Lower leg skin (tissue), 4 donors: Measurements from ENCODE around the gene ERG. TPM values are rescaled to one million over a fixed set of nuclear protein-coding genes. Genes with fewer than 3 reads are reported as not detected.

Experiments used
- DNase-seq, 2 donors: peaks; one replicate each; pipeline ENCODE4 v3.0.0-alpha.2; 2019; ENCODE audit warnings: low spot score in 2 of 2
- H3K4me3 ChIP-seq: fragments of 200-600 bp; sonication (generic); 2 replicates; pipeline ENCODE4 v1.5.1; 2017; ENCODE audit warnings: mild to moderate bottlenecking, low read depth; ENCODE audit not compliant: poor library complexity, severe bottlenecking
- POLR2A ChIP-seq, 2 donors: fragments of 450-650 bp; IDR thresholded peaks; one replicate each; pipeline ENCODE4 v1.6.1; 2016 to 2017; ENCODE audit warnings: antibody characterized with exemption in 2 of 2, mild to moderate bottlenecking in 1 of 2, moderate library complexity in 1 of 2
- WGBS, 2 donors: methylation state at CpG; one replicate each; pipeline ENCODE4 v1.1.5; 2018; 5-methylcytosine and 5-hydroxymethylcytosine counted together
- intact Hi-C: fragments of 100-400 bp; cut with DNase I; formaldehyde crosslinking; loops from one replicate; pipeline ENCODE4 v1.15.0; 2023; ENCODE audit warnings: low total_unique reads
- total RNA-seq, 4 donors: library from RNA; depleted of rRNA; stranded (reverse); fragments of >200 nt; gene quantifications; one replicate each; pipeline ENCODE4 v1.1.0, GENCODE V29; 2016
- TF ChIP-seq, protein P1 (sequence below), 3 donors: fragments of 450-650 bp; IDR thresholded peaks; one replicate each; pipeline ENCODE4 v1.5.1; 2016; ENCODE audit warnings: antibody characterized with exemption in 3 of 3, mild to moderate bottlenecking in 3 of 3, moderate library complexity in 2 of 3

ERG gene
- total RNA-seq, 4 donors from 2014 or later: 3.5 to 12.5 (median 6.6) TPM

DNA sequence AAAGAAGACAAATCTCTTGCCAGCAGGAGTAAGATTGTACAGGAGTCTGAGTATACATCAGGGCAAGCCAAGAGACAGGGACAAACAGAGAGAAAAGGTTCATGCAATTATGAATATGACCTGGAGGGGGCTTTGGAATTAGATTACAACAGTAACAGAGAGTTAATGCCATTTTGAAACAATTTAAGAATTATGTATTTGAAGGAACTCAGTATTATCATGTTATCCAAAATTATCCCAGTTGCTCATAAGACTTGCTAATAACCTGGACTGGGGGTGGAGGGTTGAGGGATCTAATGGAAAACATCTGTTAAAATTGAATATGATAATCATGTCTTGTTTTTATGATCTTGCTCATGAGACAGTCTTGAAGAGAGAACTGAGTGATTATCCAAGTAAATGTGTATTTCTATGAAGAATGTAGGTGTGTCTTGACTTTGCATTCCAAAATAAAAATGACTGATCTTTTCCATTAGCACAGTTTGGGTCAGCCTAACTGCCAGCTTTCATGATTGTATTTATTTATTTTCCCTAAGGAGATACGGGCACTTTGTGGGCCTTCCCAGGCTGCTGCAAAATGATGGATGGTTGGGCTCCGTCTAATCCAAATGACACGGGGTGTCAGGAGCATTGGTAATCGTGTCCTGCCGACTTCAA is 117.7 kb downstream of the ERG start:
- H3K4me3 ChIP-seq: no peak overlapping the region
- intact Hi-C loops: no loop called here
- TF ChIP-seq, protein P1, sequence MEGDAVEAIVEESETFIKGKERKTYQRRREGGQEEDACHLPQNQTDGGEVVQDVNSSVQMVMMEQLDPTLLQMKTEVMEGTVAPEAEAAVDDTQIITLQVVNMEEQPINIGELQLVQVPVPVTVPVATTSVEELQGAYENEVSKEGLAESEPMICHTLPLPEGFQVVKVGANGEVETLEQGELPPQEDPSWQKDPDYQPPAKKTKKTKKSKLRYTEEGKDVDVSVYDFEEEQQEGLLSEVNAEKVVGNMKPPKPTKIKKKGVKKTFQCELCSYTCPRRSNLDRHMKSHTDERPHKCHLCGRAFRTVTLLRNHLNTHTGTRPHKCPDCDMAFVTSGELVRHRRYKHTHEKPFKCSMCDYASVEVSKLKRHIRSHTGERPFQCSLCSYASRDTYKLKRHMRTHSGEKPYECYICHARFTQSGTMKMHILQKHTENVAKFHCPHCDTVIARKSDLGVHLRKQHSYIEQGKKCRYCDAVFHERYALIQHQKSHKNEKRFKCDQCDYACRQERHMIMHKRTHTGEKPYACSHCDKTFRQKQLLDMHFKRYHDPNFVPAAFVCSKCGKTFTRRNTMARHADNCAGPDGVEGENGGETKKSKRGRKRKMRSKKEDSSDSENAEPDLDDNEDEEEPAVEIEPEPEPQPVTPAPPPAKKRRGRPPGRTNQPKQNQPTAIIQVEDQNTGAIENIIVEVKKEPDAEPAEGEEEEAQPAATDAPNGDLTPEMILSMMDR (IDR thresholded peaks at IDR 0.05): no peak
- no peak for TF ChIP-seq POLR2A (IDR thresholded peaks at IDR 0.05)
- DNase-seq: no peak
- WGBS, 2 donors: 14 to 30% methylated on average over 5 of the region's 5 CpGs

GRCh38 chr21:38379147-38379546 is 119.1 kb downstream of the ERG start:
- no peak overlapping the region for H3K4me3 ChIP-seq
- intact Hi-C loops: no loop called here
- no peak for DNase-seq
- WGBS, 2 donors: 44 to 56% methylated on average over 3 of the region's 3 CpGs
- TF ChIP-seq, protein P1 (IDR thresholded peaks at IDR 0.05): no peak
- no peak for TF ChIP-seq POLR2A (IDR thresholded peaks at IDR 0.05)

GRCh38 chr21:38377165-38378088 is 120.8 kb downstream of the ERG start:
- TF ChIP-seq POLR2A (IDR thresholded peaks at IDR 0.05): no peak
- TF ChIP-seq, protein P1 (IDR thresholded peaks at IDR 0.05): no peak
- intact Hi-C loops: no loop called here
- 48 to 56% methylated on average over 5 of the region's 5 CpGs for WGBS, 2 donors
- DNase-seq: no peak
- no peak overlapping the region for H3K4me3 ChIP-seq

GRCh38 chr21:38376693-38377092 is 121.6 kb downstream of the ERG start:
- WGBS, 2 donors: 60 to 82% methylated on average over 8 to 10 of the region's 12 CpGs
- intact Hi-C loops: no loop called here
- no peak for DNase-seq
- H3K4me3 ChIP-seq: no peak overlapping the region
- no peak for TF ChIP-seq POLR2A (IDR thresholded peaks at IDR 0.05)
- TF ChIP-seq, protein P1 (IDR thresholded peaks at IDR 0.05): no peak

- 79 to 85% methylated on average over 11 of the region's 11 CpGs for WGBS, 2 donors
- intact Hi-C loops: no loop called here
- no peak overlapping the region for H3K4me3 ChIP-seq
Measured at GRCh38 chr21:38376235-38376634, 122.0 kb downstream of the ERG start.

More at GRCh38 chr21:38376235-38376634, 122.0 kb downstream of the ERG start:
- no peak for TF ChIP-seq POLR2A (IDR thresholded peaks at IDR 0.05)
- TF ChIP-seq, protein P1 (IDR thresholded peaks at IDR 0.05): no peak
- DNase-seq: no peak
